NCI-H2107 treated with DMSO at 0.1 percent for 48 hours (cell line): ENCODE data around the gene KIF21B.
A peak's percentile ranks its signal among the peaks of the same experiment; 100 is the strongest.

ENCODE experiments used
- DNase-seq: peaks from one replicate; lab custom pipeline; 2025; ENCODE audit not compliant: unreplicated experiment; lab: John Stamatoyannopoulos, UW

KIF21B gene

DNA sequence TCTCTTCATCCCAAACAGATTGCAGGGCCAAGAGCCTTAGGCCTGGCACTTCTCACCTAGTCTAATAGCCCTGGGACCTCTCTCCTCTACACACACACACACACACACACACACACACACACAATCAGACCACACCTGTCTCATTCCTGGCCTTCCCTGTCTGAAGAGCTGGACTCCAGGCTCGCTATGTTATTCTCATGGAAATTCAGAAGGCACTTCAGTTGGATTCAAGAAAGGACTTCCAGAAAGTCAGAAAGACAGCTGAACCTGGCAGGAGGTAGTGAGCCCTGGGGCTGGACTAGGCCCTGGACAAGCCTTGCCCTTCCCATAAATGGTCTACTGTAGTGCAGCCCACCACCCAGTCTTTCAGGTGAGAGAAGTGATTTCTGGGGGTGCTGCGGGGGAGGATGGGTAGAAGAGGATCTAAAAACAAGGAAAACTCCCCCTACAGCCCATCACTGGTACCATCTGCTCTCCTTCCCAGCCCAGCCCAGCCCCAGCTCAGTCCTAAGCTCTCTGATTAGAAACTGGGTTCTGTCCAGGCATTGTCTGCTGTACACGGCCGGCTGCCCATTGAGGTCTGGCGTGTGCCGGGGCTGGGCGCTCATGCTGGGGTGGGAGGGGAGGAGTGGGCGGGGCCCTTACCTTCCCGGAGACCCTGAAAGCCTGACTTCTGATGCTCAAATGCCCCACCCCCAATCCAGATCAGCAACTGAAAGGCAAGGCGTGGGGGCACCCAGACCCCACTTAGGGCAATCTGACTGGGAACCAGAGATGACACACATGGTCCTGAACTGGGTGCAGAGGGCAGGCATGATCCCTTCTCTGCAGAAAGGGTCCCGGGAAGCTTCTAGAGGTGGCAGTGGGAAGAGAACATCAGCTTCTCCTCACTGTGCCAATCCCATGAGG is 2.5 kb downstream of the KIF21B start:
- DNase-seq, result no peak

DNA sequence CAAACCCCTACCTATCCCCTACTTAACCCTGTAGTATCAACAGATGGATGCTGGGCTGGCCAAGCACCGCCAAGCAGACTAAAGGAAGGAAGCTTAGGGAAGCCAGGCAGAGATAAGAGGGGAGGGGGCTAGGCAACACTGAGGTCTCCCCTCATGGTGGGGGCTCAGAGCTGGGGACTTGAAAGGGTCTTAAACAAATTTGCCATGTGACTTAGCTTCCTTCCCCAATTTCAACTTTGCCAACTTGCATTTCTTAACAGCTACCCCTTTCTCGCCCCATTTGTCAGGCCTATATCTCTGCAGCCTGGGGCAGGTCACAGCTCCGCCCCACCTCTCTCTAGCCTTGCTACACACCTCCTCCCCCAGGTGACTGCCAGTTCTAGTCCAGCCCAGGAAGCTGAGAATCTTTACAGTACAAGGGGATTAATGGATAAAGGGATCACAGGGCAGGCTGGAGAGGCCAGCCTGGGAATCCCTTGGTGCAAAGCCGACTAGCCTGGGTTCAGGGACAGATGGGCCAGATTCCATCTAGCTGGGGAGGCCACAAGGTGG is 3.4 kb downstream of the KIF21B start:
- no peak for DNase-seq

DNA sequence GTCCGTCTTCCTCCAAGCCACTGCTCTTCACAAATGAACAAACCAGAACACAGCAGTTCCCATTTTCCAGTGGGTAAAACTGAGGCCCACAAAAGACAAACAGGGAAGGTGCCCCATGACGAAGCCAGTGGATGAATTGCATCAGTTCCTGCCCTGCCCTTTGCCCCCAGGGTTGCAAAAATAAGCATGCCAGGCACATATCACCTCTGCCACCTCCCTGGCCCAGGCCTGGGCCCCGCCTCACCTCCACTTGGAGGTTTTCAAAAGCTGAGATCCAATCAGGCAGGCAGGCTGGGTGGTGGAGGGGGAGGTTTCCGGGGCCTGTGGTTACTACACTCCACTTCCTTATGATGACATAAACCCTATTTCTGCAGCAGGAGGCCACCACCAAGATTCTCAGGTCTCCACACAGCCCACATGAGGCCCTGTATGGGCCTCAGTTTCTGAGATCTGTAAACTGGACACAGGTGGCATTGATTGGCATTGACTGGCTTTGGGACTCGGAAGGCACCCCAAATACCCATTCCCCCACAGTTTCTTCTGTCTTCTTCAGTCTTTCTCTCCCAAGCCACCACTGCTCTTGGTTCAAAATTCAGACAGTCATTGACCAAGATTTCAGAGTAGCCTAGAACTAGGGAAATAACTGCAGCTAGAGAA is 4.1 kb downstream of the KIF21B start:
- DNase-seq, result peak; percentile 61

DNA sequence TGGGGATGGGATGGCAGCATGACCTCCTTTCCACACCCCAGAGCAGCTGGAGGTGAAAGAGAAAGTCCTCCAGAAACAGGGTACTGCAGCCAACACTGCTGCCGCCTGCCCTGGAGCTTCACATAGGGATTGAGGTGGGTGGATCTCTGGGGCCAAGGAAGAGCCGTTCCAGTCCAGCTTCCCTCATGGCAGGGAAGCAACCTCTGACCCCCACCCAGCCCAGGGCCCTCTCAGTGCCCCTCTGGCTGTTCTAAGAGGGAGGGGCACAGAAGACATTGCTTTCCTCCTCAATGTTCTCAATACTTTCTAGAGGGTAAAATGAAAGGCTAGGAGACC is 5.7 kb downstream of the KIF21B start:
- no peak for DNase-seq

DNA sequence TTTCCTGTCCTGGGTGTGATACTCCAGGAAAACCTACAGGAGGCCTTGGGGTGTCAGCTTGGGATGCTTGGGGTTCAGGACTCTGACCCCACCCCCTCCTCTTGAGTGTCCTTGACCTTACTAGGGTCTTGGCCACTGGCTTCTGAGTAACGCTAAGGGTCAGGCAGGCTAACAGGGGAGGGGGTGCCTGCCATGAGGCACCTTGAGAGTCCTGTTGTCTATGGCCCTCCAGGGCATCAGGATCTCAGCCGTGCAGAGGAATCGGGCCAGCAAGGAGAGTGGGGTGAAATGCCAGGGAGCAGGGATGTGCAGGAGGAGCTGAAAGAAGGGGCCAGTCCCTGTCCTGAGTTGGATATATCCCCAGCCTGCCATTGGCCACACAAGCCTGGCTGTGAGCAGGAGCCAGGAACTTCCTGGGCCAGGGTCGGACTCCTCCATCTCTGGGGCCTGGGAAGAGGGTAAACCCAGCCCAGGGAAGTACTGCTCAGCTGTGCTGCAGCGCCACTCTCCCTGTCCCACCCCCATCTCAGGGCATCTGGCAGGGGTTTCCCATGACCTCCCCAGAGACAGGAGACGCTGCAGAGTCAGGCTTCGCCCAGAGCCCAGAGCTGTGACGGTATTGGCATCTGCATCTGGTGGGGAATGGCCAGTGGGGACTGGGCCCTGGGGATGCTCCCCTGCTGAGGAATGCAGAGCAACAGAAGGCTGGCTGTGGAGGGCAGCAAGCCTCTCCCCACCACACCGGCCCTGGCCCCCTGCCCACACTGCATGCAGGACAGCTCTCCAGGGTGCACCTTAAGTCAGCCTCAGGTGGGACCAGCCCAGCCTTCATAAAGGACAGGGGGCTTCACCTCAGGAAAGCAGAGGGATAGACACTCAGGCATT is 6.3 kb downstream of the KIF21B start:
- DNase-seq, result peak; percentile 16

DNA sequence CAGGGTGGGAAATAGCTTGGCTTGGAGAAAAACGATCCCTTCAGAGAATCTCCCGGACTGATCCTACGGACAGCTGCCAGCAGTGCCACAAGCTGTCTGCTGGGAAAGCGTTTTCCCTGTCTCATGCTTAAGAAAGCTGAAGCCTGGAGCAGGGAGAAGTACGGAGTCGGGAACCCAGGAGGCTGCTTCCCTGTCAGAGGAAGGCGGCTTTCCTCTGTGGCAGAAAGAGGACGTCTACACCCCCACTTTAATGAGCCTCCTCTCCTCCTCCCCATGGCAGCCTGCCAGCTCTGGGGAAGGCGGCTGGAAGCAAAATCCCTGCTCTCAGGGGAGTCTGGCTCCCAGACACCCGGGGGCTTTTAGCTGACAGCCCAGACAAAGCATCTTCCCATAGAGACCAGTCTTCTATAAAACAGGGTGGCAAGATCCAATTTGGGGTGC is 7.3 kb downstream of the KIF21B start:
- DNase-seq, result peak; percentile 79

DNA sequence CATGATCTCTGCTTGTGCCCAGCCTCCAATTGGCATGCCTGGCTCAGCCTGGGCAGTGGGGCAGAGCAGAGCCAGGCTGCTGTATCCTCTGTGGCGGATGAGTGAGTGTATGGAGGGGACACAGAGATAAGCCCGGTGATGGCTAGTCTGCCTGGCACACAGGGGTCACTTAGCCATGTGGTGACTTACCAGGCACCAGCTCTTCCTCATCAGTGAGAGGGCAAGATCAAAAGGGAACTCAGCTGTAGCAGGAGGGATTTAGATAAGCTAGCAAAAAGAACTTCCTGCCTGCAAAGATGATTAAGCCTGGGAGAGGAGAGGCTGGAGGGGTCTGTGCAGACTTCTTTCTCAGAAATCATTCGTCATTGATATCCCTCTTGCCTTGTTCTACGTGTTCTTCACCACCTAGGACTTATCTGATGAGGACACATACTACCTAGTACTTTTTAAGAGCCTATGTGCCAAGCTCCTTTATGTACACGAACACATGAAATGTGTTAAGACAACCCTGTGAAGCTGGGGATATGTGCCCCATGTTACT is 7.9 kb downstream of the KIF21B start:
- no peak for DNase-seq

DNA sequence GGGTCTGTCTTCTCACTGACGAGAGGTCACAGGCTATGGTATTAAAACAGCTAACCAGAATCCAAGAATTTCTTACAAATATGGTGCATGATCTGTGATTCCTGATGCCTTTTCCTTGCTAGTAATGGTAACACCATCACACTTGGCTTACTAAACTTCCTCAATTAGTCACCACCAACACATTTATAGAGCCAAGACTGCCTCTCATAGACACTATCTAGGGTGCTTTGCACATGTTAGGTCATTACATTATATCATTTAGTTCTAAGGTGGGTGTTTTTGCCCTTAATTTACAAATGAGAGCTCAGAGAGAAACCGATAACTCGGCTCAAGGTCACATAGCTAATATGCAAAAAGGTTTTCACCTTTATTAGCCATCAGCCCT is 8.7 kb downstream of the KIF21B start:
- DNase-seq, result no peak

DNA sequence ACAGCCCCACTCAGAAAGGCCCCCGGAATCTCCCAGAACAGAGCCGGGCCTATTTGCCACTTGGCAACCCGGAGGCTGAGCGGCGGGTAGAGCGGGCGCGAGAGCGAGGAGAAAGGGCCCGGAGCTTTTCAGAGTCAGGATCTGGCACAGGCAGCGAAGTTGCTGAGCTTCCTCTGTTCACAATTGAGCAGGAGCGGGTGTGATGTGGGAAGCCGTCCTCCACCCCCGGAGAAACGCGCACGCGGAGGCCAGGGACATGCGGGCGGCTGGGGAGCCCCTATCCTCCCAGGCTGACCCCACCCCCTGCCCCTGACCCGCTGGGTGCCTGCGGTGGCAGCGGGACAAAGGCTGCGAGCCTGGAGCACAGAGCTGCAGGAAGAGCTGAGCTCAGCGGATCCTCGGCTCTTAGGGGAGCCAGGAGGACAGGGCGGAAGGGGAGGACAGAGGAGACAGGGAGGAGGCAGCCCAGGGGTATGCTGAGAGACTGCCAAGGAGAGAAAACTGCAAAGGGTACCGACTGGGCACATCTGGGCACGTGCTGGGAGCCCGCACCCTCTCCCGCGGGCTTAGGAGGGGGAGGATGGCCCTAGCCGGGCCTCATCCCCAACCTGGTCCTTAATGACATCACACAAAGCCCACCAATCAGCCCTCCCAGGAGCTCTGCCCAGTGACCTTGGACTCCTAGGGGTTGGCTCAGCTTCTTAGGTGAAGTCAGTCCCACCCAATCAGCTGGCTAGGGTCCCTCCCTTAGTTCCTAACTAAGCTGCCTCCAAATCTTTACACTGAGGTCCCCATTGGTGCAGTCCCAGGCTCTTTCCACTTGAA is 9.3 kb downstream of the KIF21B start:
- no peak for DNase-seq

DNA sequence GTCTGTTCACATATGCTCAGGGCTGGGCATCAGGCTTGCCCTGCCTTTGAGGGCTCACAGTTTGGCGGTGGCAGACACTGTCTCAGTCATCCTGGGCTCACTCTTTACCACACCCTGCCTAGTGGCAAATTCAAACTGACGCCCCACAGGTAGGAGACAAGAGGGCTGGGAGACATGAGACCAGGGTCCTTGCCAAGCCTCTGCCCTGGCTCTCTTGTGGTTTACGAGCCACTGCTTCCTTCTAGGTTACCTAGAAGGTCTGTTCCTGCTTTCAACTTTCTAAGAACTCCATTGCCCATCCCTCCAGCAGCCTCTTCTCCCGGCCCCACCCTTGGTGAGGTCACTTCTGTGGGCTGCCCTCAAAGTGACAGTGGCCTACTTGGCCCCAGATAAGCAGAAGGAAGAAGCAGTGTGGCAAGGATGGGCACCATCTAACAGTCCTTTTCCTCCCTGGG is 10.5 kb downstream of the KIF21B start:
- DNase-seq, result no peak

DNA sequence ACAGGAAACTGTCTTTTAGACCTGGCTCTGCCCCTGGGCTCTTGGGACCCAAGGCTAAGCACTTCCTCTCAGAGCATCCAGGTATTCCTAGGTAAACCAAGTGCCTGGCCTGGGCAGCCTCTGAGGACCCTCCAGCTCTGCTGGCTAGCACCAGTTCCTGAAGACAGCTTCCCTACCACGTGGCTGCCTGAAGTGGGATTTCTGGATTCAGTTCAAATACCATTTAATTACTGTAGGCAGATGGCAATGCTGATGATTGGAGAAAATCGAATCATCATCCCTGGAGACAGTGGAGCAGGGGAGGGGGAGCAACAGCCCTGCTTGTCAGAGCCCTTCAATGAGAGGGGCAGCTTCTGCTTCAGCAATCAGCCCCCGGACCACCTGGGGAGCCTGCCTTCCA is 11.9 kb downstream of the KIF21B start:
- peak; percentile 24 for DNase-seq

DNA sequence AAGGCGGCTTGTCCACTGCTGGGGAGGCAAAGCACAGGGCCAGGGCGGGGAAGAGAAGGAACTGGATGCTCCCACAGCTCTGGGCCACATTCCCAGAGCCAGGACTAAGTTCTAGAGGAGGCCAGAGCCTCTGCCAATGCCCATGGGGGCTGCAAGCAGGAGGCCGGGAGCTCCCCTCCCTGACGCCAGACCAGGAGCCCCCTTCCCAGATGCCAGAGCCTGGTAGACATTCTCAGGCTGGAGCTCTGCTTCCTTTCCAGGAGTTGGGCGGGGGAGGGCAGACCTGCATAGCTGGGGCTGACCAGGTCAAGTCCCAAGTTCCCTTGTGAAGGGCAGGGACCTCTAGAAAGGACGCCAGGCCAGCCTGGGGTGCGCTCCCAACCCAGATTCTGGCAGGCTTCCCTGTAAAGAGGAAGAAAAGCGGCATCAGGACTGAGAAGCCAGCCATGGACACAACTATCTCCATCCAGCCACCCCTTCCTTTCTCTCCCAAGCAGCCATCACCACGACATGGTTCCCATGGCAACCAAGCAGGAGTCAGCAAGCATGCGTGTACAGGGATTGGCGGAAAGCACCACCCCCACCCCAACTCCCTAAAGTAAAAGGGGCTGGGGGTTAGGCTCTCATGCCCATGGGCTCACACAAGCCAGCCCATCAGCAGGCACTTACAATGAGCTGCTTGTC is 13.4 kb downstream of the KIF21B start:
- DNase-seq, result no peak

DNA sequence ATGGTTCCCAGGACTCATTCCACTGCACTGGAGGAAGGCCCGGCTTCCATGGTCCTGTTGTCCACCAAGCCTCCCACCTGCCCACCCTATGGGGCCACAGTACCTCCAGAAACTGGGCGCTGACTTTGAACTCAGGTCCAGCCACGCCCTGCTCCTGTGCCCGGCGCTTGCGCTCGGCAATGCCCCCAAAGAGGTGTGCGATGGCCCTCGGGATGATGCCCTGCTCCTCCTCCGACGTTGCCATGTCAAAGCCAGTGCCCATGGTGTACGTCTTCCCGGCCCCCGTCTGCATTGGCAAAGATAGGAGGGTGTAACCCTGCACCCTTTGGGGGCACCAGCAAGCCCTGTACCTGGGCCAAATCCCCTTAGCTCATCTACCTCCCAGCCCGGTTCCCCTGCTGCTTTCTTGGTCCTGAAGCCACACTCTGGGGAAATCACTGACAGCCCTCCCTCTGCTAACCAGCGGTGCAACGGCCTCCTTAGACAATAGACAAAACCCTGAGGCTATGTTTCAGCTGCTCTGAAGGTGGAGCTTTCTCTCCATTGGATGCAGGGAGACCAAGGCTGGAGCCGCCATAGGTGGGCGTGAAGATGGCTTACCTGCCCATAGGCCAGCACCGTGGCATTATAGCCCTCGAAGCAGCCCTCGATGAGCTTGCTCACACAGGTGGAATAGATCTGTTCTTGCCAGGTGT is 14.7 kb downstream of the KIF21B start:
- DNase-seq, result no peak

DNA sequence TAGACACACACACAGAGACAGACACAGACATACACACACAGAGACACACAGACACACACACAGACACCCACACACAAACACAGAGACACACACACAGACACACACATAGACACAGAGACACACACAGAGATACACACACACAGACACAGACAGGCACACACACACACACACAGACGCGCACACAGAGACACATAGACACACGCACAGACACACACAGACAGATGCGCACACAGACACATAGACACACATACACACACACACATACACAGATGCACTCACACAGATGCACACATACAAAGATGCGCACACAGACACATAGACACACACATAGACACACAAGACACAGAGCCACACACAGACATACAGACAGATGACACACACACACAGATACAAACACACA is 16.0 kb downstream of the KIF21B start:
- DNase-seq, result no peak

DNA sequence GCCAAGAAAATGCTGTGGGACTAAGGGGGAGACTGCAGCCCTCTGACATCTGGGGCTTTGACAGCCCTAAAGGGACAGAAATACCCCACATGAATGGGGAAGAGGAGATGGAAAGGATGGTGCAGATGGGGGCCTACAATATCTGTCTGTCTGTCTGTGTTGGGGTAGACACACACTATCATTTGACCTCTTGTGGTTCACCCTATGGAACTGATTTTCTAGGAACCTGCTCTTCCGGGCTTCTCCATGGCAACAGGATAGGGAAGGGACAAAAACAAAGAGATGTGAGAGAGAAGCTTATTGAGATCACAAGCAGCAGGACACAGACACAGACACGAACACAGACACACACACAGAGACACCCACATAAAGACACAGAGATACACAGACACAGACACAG is 17.1 kb downstream of the KIF21B start:
- no peak for DNase-seq

DNA sequence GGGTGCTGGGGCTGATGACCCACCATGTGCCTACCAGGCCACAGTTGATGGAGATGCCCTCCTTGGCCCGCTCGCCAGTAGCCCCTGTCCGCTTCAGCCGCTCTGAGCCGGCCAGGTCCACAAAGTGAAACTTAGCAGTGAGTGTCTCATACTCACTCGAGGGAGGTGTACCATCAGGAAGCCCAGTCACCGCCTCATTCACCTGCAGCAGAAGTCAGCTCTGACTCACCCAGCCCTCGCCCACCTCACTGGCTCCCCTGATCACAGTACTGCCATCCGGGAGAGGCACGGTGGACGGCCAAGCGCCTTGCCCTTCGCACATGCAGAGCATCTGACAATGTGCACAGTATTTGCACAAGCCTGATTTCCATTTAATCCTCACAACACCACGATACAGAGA is 18.8 kb downstream of the KIF21B start:
- no peak for DNase-seq

DNA sequence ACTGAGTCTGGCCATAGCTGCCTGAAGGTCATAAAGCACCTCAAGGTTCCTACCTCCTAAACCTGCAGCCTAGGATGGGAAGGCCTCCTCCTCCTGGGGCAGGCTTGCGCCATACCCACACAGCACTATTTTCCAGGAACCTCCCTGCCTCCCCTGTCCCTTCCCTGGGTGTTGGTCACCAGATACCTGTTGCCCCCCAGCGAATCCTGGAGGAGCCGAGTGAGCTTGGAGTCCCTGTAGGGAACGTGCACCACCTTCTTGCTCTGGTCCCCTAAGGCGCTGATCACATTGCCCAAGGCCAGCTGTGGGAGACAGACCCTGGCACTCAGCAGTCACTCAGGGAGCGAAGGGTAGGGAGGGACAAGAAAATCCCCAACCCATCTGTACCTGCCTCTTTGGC is 19.4 kb downstream of the KIF21B start:
- DNase-seq, result no peak

DNA sequence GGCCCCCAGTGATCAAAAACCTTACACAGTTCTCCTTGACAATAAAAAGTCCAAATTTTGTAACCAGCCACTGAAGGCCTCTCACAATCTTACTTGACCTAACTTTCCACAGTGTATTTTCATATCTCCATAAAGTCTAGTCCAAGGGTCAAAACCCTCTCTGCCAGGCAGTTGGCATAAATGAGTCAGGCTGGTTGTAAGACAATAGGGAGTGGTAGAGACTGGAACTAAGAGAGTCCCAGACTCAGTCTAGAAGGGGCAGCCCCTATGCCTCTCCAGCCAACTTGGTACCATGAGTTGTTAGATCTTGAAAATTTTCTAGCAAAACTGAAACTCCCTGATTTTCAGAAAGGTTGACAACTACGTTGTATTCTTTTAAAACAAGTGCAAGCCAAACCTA is 21.0 kb downstream of the KIF21B start:
- DNase-seq, result no peak

DNA sequence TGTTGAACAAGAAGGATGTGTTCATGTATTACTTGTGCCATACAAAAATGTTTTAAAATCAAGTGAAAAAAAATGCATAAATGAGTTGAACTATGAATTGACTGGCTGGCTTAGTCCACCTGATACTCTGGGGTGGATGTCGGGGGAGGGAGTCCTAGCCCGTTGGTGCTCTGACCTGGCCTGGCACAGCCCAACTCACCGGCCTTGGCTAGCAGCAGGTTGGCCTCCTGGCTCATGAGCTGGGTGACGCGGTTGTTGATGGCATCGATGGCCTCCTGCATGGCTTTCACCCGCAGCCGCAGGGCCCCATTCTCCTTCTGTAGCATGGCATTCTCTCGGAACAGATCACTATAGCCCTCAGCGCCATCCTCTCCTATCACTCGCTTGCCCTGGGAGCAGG is 21.6 kb downstream of the KIF21B start:
- no peak for DNase-seq
